Activated naive CD8-positive, alpha-beta T cell treated with anti-CD3 and anti-CD28 coated beads, Interleukin-2, amount 50 U/mL, for 16 hours (primary cell): ENCODE measurements around the gene SLC16A2.

Experiments used
- DNase-seq: peaks from one replicate; pipeline ENCODE4 v3.0.0-alpha.2; 2020; ENCODE audit warnings: low read depth, low spot score

SLC16A2 gene

GRCh38 chrX:74535408-74536151 lies 114.3 kb downstream of the SLC16A2 start:
- DNase-seq = no peak

GRCh38 chrX:74536152-74536831 lies 115.0 kb downstream of the SLC16A2 start:
- DNase-seq = no peak

DNA sequence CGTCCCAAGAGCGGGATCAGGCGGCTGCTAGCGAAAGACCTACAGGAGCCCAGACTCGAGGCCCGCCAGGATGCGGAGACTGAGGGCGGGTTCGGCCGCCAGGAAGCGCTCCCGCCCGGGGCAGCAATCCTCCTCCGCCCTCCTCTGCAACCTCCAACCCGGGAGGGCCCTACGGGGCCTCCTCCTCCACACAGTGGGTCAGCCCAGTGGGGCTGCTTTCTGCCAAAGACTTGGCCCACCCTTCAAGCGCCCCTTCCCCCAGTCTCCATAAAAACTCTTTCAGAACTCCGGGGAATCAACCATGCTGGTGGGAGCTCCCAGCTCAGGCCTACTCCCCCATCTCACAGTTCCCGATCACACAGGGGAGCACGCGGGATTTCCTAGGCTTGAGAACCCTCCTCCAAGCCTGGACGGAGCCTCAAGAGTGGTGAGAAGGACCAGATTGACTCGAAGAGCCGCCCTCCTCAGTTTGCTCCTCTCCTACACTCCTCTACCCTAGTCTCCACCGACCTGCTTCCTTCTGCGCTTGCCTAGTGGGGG lies 115.6 kb downstream of the SLC16A2 start:
- no peak for DNase-seq

DNA sequence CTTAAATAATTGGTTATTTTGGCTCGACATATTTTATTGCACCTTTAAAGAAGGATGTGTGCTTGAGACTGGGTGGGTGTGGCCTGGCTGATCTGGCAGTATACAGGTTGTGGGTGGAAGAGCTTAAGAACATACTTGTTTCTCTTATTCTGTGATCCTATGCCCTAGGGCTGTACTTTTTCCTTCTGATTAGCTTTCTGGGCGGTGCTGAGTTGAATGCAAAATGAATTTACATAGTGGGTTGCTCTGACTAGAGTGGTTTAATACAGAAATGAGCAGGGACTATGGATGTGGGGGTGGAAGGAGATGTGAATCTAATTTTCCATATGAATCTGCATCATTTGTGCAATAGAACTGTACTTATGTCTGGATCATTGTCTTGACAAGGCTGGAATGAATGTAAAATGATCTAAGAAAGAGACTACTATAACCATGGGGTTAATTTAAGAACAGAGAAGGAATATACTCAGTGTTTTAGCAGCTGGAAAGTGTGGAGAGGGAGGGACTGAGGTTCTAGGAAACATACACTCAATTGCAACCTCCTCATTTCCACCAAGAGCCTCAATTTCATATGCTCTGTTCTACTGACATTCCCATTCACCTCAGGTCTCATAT lies 119.4 kb downstream of the SLC16A2 start:
- DNase-seq = no peak

DNA sequence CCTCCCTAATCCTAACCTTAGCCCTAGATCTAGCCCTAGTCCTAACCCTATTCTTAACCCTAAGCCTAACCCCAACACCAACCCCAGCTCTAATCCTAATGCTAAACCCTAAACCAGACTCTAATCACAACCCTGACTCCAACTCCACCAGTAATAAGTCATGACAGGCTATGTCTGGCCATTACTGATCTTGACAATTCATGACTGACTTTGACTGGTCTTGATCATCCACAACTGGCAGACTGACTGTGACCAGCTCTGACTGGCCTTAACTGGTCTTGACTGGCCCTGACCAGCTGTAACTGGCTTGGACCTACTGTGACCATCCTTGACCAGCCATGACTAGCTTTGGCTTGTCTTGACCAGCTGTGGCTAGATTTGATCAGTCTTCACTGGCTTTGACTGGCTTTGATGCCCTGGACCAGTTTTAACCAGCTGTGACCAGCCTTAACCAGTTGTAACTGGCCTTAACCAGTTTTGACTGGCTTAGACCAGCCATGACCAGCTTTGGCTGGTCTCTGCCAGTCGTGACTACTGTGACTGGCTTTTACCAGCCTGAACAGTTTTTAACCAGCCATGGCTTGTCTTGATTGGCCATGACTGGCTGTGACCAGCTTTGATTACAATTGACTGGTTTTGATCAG lies 124.7 kb downstream of the SLC16A2 start:
- no peak for DNase-seq

- no peak for DNase-seq
These were observed 125.7 kb downstream of the SLC16A2 start for GRCh38 chrX:74546984-74547383.

GRCh38 chrX:74550295-74550802 lies 129.1 kb downstream of the SLC16A2 start:
- DNase-seq = peak; percentile 59

GRCh38 chrX:74551934-74552333 lies 130.6 kb downstream of the SLC16A2 start:
- no peak for DNase-seq

GRCh38 chrX:74557378-74557777 lies 136.1 kb downstream of the SLC16A2 start:
- DNase-seq = no peak

GRCh38 chrX:74578137-74578536 lies 156.8 kb downstream of the SLC16A2 start:
- no peak for DNase-seq

- DNase-seq = no peak
These were observed 158.4 kb downstream of the SLC16A2 start for GRCh38 chrX:74579597-74580198.
